Sigmoid colon (tissue), 7 donors: ENCODE results near the gene PPFIA2. TPM values are rescaled to one million over a fixed set of nuclear protein-coding genes. Genes with fewer than 3 reads are reported as not detected.

ENCODE experiments used
- DNase-seq: peaks from one replicate; pipeline ENCODE4 v3.0.0-alpha.2; 2019
- H3K27ac ChIP-seq, 4 donors: fragments of 200-600 bp; sonication (generic); one replicate each; pipeline ENCODE4 v1.5.1; 2016 to 2019; ENCODE audit warnings: mild to moderate bottlenecking in 1 of 4
- H3K27me3 ChIP-seq, 3 donors: fragments of 200-600 bp; sonication (generic); one replicate each; pipeline ENCODE4 v1.5.1; 2019; ENCODE audit warnings: mild to moderate bottlenecking in 1 of 3
- H3K36me3 ChIP-seq, 4 donors: fragments of 200-600 bp; sonication (generic); one replicate each; pipeline ENCODE4 v1.5.1; 2016 to 2019
- H3K4me1 ChIP-seq, 4 donors: fragments of 200-600 bp; sonication (generic); one replicate each; pipeline ENCODE4 v1.5.1; 2017 to 2019
- H3K4me3 ChIP-seq, 4 donors: fragments of 200-600 bp; sonication (generic); one replicate each; pipeline ENCODE4 v1.5.1; 2017 to 2019; ENCODE audit warnings: mild to moderate bottlenecking in 2 of 4, moderate library complexity in 1 of 4
- H3K9me3 ChIP-seq, 4 donors: fragments of 200-600 bp in 3 of 4; sonication (generic) in 3 of 4; one replicate each; pipeline versions ENCODE4 v1.5.1 to v1.6.1; 2013 to 2019
- EP300 ChIP-seq, 4 donors: sonication (generic); formaldehyde crosslinking; IDR thresholded peaks; one replicate each; pipeline ENCODE4 v1.6.1; 2017; ENCODE audit warnings: antibody characterized with exemption in 4 of 4
- POLR2A ChIP-seq, 2 donors: fragments of 450-650 bp; IDR thresholded peaks; one replicate each; pipeline ENCODE4 v1.6.1; 2016; ENCODE audit warnings: antibody characterized with exemption in 2 of 2, mild to moderate bottlenecking in 2 of 2, moderate library complexity in 2 of 2
- POLR2AphosphoS5 ChIP-seq, 4 donors: sonication (generic); formaldehyde crosslinking; IDR thresholded peaks; one replicate each; pipeline ENCODE4 v1.6.1; 2017; ENCODE audit warnings: antibody characterized with exemption in 4 of 4
- WGBS, 2 donors: extraction: QIAGEN DNeasy Blood & Tissue Kit; methylation state at CpG; one replicate each; pipeline ENCODE4 v1.1.7; 2013; 5-methylcytosine and 5-hydroxymethylcytosine counted together
- intact Hi-C: fragments of 100-400 bp; cut with DNase I; formaldehyde crosslinking; loops from one replicate; pipeline ENCODE4 v1.15.1; 2023
- polyA plus RNA-seq, 3 donors: library from polyadenylated mRNA; stranded (reverse); fragments of 200-250 nt; gene quantifications; one replicate each; pipeline ENCODE4 v1.2.3, GENCODE V29; 2013
- total RNA-seq, 4 donors: library from RNA; depleted of rRNA; stranded (reverse); fragments of >200 nt; gene quantifications; one replicate each; pipeline ENCODE4 v1.1.0, GENCODE V29; 2016
- TF ChIP-seq, protein P1 (sequence below), 4 experiments: fragments of 450-650 bp in 3 of 4; fragments of 200-600 bp in 1 of 4; IDR thresholded peaks; one replicate each; pipeline ENCODE4 v1.5.1; 2016 to 2019; ENCODE audit warnings: antibody characterized with exemption in 4 of 4, mild to moderate bottlenecking in 3 of 4, moderate library complexity in 2 of 4
- donor health status: healthy with polysubstance abuse.
- donor health status: Bipolar disorder and iron deficiency.
- donor health status: healthy.

The PPFIA2 gene
- total and polyA plus RNA-seq, 7 donors, result 0.44 to 4.4 (median 2.5) TPM; not detected in 2

DNA sequence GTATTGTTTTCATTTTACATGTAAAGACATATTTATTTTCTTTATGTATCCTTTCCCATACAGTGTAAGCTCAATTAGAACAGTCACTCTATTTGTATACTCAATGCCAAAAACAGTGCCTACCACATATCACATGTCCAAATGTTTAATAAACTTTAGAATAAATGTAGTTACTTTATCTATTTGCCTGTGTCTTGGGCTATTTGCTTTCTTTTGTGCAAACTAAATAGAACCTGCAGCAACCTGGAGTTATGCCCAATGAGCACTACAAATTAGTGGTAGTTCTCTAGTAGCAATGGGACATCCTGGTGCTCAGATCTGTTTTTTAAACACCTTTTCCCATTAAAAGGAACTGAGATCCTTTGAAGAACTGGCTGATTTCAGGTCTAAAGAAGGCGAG, 186.7 kb downstream of the PPFIA2 start:
- intact Hi-C loops, result no loop called here
- no peak for TF ChIP-seq EP300 (IDR thresholded peaks at IDR 0.05)
- TF ChIP-seq, protein P1, sequence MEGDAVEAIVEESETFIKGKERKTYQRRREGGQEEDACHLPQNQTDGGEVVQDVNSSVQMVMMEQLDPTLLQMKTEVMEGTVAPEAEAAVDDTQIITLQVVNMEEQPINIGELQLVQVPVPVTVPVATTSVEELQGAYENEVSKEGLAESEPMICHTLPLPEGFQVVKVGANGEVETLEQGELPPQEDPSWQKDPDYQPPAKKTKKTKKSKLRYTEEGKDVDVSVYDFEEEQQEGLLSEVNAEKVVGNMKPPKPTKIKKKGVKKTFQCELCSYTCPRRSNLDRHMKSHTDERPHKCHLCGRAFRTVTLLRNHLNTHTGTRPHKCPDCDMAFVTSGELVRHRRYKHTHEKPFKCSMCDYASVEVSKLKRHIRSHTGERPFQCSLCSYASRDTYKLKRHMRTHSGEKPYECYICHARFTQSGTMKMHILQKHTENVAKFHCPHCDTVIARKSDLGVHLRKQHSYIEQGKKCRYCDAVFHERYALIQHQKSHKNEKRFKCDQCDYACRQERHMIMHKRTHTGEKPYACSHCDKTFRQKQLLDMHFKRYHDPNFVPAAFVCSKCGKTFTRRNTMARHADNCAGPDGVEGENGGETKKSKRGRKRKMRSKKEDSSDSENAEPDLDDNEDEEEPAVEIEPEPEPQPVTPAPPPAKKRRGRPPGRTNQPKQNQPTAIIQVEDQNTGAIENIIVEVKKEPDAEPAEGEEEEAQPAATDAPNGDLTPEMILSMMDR (IDR thresholded peaks at IDR 0.05), result no peak
- Histone ChIP-seq H3K4me1 (peaks cover 0 to 12% (median 3%) of the 10 kb centered on the region in 4 donors), H3K36me3 (no peaks in the 10 kb centered on the region), H3K4me3 (no peak overlapping the region), H3K27ac (no peak overlapping the region), H3K27me3 (no peaks in the 10 kb centered on the region), H3K9me3 (no peaks in the 10 kb centered on the region)
- no peak for DNase-seq
- WGBS, 2 donors, result 35 to 62% methylated on average over 1 of the region's 1 CpG

DNA sequence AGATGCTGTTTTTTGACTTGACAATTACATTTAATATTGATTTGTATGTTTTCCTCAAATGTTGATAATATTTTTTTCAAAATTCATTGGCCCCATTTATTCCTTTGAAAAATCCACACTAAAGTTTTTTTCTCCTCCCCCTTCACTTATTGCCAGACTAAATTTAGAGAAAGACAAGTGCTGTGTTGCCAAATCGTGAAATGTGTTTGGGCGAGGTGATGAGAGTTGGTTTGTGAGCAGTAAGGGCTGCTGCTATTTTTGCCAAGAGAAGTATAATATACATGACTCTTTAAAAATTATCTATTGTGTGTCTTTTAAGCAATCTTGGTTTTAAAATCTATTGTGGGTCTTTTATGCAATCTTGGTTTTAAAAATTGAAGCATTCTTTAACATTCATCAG, 188.9 kb downstream of the PPFIA2 start:
- 85% methylated on average over 2 of the region's 2 CpGs for WGBS, 2 donors
- H3K36me3 ChIP-seq, result no peaks in the 10 kb centered on the region
- no peaks in the 10 kb centered on the region for H3K27me3 ChIP-seq
- no peak overlapping the region for H3K4me3 ChIP-seq
- H3K27ac ChIP-seq, result no peak overlapping the region
- peaks cover 0 to 12% (median 3%) of the 10 kb centered on the region in 4 donors for H3K4me1 ChIP-seq
- no peak for DNase-seq
- no peaks in the 10 kb centered on the region for H3K9me3 ChIP-seq
- intact Hi-C loops, result no loop called here
- TF ChIP-seq EP300 (IDR thresholded peaks at IDR 0.05), result no peak
- TF ChIP-seq, protein P1 (IDR thresholded peaks at IDR 0.05), result no peak

DNA sequence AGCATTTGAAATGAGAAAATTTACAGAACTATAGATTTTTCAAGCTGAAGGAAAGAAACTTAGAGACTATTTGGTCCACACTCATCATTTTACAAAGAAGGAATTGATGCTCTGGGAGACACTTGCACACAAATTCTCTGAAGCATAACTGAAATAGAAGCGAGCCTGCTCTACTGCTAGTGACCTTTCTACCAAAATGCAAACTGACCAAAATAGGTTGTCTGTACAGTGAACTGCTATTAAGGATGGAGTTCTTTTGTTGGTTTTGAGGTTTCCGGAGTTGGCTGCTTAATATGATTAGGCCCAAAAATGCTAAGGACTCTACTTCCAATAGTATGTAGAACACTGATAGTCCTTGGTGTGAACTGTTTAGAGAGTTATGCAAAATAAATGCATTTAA, 194.9 kb downstream of the PPFIA2 start:
- H3K27ac ChIP-seq, result no peak overlapping the region
- DNase-seq, result no peak
- 84 to 90% methylated on average over 2 of the region's 2 CpGs for WGBS, 2 donors
- H3K36me3 ChIP-seq, result no peaks in the 10 kb centered on the region
- H3K27me3 ChIP-seq, result no peaks in the 10 kb centered on the region
- no peaks in the 10 kb centered on the region for H3K9me3 ChIP-seq
- intact Hi-C loops, result no loop called here
- H3K4me1 ChIP-seq, result no peaks in the 10 kb centered on the region
- H3K4me3 ChIP-seq, result no peak overlapping the region
- TF ChIP-seq, protein P1 (IDR thresholded peaks at IDR 0.05), result no peak
- TF ChIP-seq POLR2A (IDR thresholded peaks at IDR 0.05) (no peak), POLR2AphosphoS5 (IDR thresholded peaks at IDR 0.05) (no peak), EP300 (IDR thresholded peaks at IDR 0.05) (no peak)

DNA sequence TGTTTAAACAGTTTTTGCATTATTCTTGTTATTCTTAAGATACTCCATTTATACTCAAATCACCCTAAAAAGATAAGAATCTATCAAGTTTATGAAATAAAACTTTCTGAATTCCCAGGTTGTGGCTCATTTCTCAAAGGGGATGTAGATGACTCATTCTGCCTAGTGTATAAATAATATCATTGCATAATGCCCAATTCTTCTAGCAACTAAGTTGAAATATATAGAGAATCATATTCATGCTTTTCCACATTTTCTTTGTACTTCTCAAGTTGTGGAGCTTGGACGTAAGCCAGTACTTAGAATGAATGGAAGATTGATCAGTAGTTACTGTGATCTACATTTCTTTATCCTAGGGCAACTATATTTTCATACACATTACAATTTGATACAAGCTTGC, 201.1 kb downstream of the PPFIA2 start:
- no peaks in the 10 kb centered on the region for H3K36me3 ChIP-seq
- H3K4me3 ChIP-seq, result no peak overlapping the region
- H3K4me1 ChIP-seq, result no peaks in the 10 kb centered on the region
- 83 to 89% methylated on average over 1 of the region's 1 CpG for WGBS, 2 donors
- H3K27me3 ChIP-seq, result no peaks in the 10 kb centered on the region
- H3K9me3 ChIP-seq, result no peaks in the 10 kb centered on the region
- H3K27ac ChIP-seq, result no peak overlapping the region
- DNase-seq, result no peak
- TF ChIP-seq, protein P1 (IDR thresholded peaks at IDR 0.05), result no peak
- TF ChIP-seq EP300 (IDR thresholded peaks at IDR 0.05) (no peak), POLR2AphosphoS5 (IDR thresholded peaks at IDR 0.05) (no peak), POLR2A (IDR thresholded peaks at IDR 0.05) (no peak)
- intact Hi-C loops, result no loop called here

DNA sequence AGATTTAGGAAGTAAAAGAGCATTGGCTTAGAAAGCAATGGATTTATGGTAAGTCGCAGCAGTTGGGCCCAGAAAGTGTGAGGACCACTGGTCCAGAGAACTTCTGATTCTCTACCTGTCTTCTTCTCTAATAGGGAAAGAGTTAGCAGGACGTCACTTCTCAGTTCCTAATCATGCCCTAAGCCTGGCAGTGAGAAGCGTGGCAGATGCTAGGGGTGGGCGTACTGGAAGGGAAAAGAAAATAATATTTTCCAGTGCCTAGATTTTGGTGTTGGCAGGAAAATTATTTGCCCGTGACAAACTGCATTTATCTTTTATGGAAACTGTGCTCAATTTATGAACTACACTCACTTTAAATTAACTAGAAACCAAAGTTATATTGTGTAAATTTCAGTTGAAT, 212.3 kb downstream of the PPFIA2 start:
- TF ChIP-seq, protein P1 (IDR thresholded peaks at IDR 0.05), result no peak
- TF ChIP-seq POLR2A (IDR thresholded peaks at IDR 0.05) (no peak), POLR2AphosphoS5 (IDR thresholded peaks at IDR 0.05) (no peak), EP300 (IDR thresholded peaks at IDR 0.05) (no peak)
- H3K4me1 ChIP-seq, result peaks cover 0 to 13% (median 6%) of the 10 kb centered on the region in 4 donors
- intact Hi-C loops, result no loop called here
- H3K27me3 ChIP-seq, result no peaks in the 10 kb centered on the region
- no peaks in the 10 kb centered on the region for H3K9me3 ChIP-seq
- no peak for DNase-seq
- WGBS, 2 donors, result 83 to 88% methylated on average over 5 of the region's 5 CpGs
- H3K4me3 ChIP-seq, result no peak overlapping the region
- no peak overlapping the region for H3K27ac ChIP-seq
- H3K36me3 ChIP-seq, result no peaks in the 10 kb centered on the region
